ENCODE data around the gene QSER1. TPM values are rescaled to one million over a fixed set of nuclear protein-coding genes. Genes with fewer than 3 reads are reported as not detected.

Gene QSER1
- total and polyA plus RNA-seq, 2 experiments from 2014 or later: 3.7 to 27.1 TPM

- H3K4me3 ChIP-seq: no peak overlapping the region
- no peaks in the 10 kb centered on the region for H4K20me1 ChIP-seq (ENCODE audit: insufficient read depth, poor library complexity, severe bottlenecking)
- no peaks in the 10 kb centered on the region for H3K4me1 ChIP-seq (ENCODE audit: insufficient read depth)
- H2AFZ ChIP-seq: no peak overlapping the region
- peaks cover 47% of the 10 kb centered on the region for H3K79me2 ChIP-seq
- H3K27me3 ChIP-seq: no peaks in the 10 kb centered on the region
- no peak overlapping the region for H3K4me2 ChIP-seq
- H3K27ac ChIP-seq: no peak overlapping the region
- H3K36me3 ChIP-seq (replicated peaks; ENCODE audit: insufficient read depth, low read depth): no peaks in the 10 kb centered on the region
- 95% methylated on average over 1 of the region's 1 CpG for whole genome bisulfite sequencing (ENCODE audit: low lambda C conversion rate, missing lambda C conversion rate)
- TF ChIP-seq CTCF (IDR thresholded peaks at IDR 0.05; ENCODE audit: poor library complexity) (no peak), EZH2 (IDR thresholded peaks at IDR 0.05; ENCODE audit: borderline replicate concordance) (no peak), EZH2phosphoT487 (IDR thresholded peaks at IDR 0.05; ENCODE audit: low read depth, severe bottlenecking, unreplicated experiment) (no peak)
- H3K9me3 ChIP-seq (ENCODE audit: low read depth): no peaks in the 10 kb centered on the region
- no peaks in the 10 kb centered on the region for H3K9me2 ChIP-seq (replicated peaks; ENCODE audit: insufficient read depth)
- DNase-seq (ENCODE audit: low spot score): no peak
These were observed 46.4 kb downstream of the QSER1 start for GRCh38 chr11:32939046-32939445.

- Histone ChIP-seq H4K20me1 (ENCODE audit: insufficient read depth, poor library complexity, severe bottlenecking) (no peaks in the 10 kb centered on the region), H3K27ac (no peak overlapping the region), H3K79me2 (peaks cover 47% of the 10 kb centered on the region), H2AFZ (no peak overlapping the region), H3K36me3 (replicated peaks; ENCODE audit: insufficient read depth, low read depth) (no peaks in the 10 kb centered on the region), H3K27me3 (no peaks in the 10 kb centered on the region), H3K4me1 (ENCODE audit: insufficient read depth) (no peaks in the 10 kb centered on the region), H3K9me3 (ENCODE audit: low read depth) (no peaks in the 10 kb centered on the region), H3K4me2 (no peak overlapping the region), H3K4me3 (no peak overlapping the region), H3K9me2 (replicated peaks; ENCODE audit: insufficient read depth) (no peaks in the 10 kb centered on the region)
- no peak for DNase-seq (ENCODE audit: low spot score)
- no peak for TF ChIP-seq CTCF (IDR thresholded peaks at IDR 0.05; ENCODE audit: poor library complexity)
- TF ChIP-seq EZH2phosphoT487 (IDR thresholded peaks at IDR 0.05; ENCODE audit: low read depth, severe bottlenecking, unreplicated experiment): no peak
- TF ChIP-seq EZH2 (IDR thresholded peaks at IDR 0.05; ENCODE audit: borderline replicate concordance): no peak
These were observed 47.3 kb downstream of the QSER1 start for GRCh38 chr11:32939866-32940265.

GRCh38 chr11:32940865-32941264 lies 48.3 kb downstream of the QSER1 start:
- no peaks in the 10 kb centered on the region for H3K4me1 ChIP-seq (ENCODE audit: insufficient read depth)
- DNase-seq (ENCODE audit: low spot score): no peak
- no peaks in the 10 kb centered on the region for H4K20me1 ChIP-seq (ENCODE audit: insufficient read depth, poor library complexity, severe bottlenecking)
- H3K9me2 ChIP-seq (replicated peaks; ENCODE audit: insufficient read depth): no peaks in the 10 kb centered on the region
- H3K27ac ChIP-seq: no peak overlapping the region
- peaks cover 43% of the 10 kb centered on the region for H3K79me2 ChIP-seq
- no peaks in the 10 kb centered on the region for H3K27me3 ChIP-seq
- no peak overlapping the region for H3K4me2 ChIP-seq
- no peak overlapping the region for H3K4me3 ChIP-seq
- WGBS (ENCODE audit: low lambda C conversion rate, missing lambda C conversion rate): 98% methylated on average over 1 of the region's 1 CpG
- no peaks in the 10 kb centered on the region for H3K9me3 ChIP-seq (ENCODE audit: low read depth)
- no peaks in the 10 kb centered on the region for H3K36me3 ChIP-seq (replicated peaks; ENCODE audit: insufficient read depth, low read depth)
- H2AFZ ChIP-seq: no peak overlapping the region
- TF ChIP-seq CTCF (IDR thresholded peaks at IDR 0.05; ENCODE audit: poor library complexity) (no peak), EZH2phosphoT487 (IDR thresholded peaks at IDR 0.05; ENCODE audit: low read depth, severe bottlenecking, unreplicated experiment) (no peak), EZH2 (IDR thresholded peaks at IDR 0.05; ENCODE audit: borderline replicate concordance) (no peak)

- Histone ChIP-seq H3K9me3 (ENCODE audit: low read depth) (no peaks in the 10 kb centered on the region), H3K4me3 (no peak overlapping the region), H3K27me3 (no peaks in the 10 kb centered on the region), H2AFZ (no peak overlapping the region), H3K36me3 (replicated peaks; ENCODE audit: insufficient read depth, low read depth) (no peaks in the 10 kb centered on the region), H3K4me1 (ENCODE audit: insufficient read depth) (no peaks in the 10 kb centered on the region), H3K79me2 (peaks cover 13% of the 10 kb centered on the region), H3K27ac (no peak overlapping the region), H4K20me1 (ENCODE audit: insufficient read depth, poor library complexity, severe bottlenecking) (no peaks in the 10 kb centered on the region), H3K9me2 (replicated peaks; ENCODE audit: insufficient read depth) (no peaks in the 10 kb centered on the region), H3K4me2 (no peak overlapping the region)
- 99% methylated on average over 2 of the region's 2 CpGs for WGBS (ENCODE audit: low lambda C conversion rate, missing lambda C conversion rate)
- DNase-seq (ENCODE audit: low spot score): no peak
- no peak for TF ChIP-seq CTCF (IDR thresholded peaks at IDR 0.05; ENCODE audit: poor library complexity)
- no peak for TF ChIP-seq EZH2phosphoT487 (IDR thresholded peaks at IDR 0.05; ENCODE audit: low read depth, severe bottlenecking, unreplicated experiment)
- no peak for TF ChIP-seq EZH2 (IDR thresholded peaks at IDR 0.05; ENCODE audit: borderline replicate concordance)
These were observed 55.4 kb downstream of the QSER1 start for GRCh38 chr11:32947978-32948377.
